Measurements from ENCODE around the gene CSF2RB. TPM values are rescaled to one million over a fixed set of nuclear protein-coding genes. Genes with fewer than 3 reads are reported as not detected.

The CSF2RB gene
- total RNA-seq, 4 donors from 2014 or later, result 5.7 to 14.3 (median 10.8) TPM

GRCh38 chr22:36912694-36913426, 568 bp upstream of the CSF2RB start:
- no peaks in the 10 kb centered on the region for H3K27me3 ChIP-seq

GRCh38 chr22:36914390-36914752, 943 bp downstream of the CSF2RB start:
- TF ChIP-seq EP300 (IDR thresholded peaks at IDR 0.05) (no peak), CTCF (IDR thresholded peaks at IDR 0.05) (no peak)
- Histone ChIP-seq H3K4me1 (peaks cover 0 to 17% (median 6%) of the 10 kb centered on the region in 4 donors), H3K9me3 (peaks cover 0 to 11% (median 0%) of the 10 kb centered on the region in 4 donors), H3K27ac (no peak overlapping the region), H3K36me3 (no peaks in the 10 kb centered on the region), H3K27me3 (no peaks in the 10 kb centered on the region), H3K4me3 (peak overlapping the region in 2 of 4 donors; percentile 11 to 45)
- WGBS, 2 donors, result 91 to 100% methylated on average over 1 of the region's 1 CpG
- DNase-seq (ENCODE audit: low spot score in 2 of 2), result no peak

More at GRCh38 chr22:36912694-36913426, 568 bp upstream of the CSF2RB start:
- no peak for DNase-seq (ENCODE audit: low spot score in 2 of 2)
- no peak overlapping the region for H3K4me3 ChIP-seq
- no peaks in the 10 kb centered on the region for H3K9me3 ChIP-seq
- H3K36me3 ChIP-seq, result no peaks in the 10 kb centered on the region
- peaks cover 0 to 17% (median 6%) of the 10 kb centered on the region in 4 donors for H3K4me1 ChIP-seq
- H3K27ac ChIP-seq, result peak overlapping the region in 2 of 4 donors; percentile 54 to 65
- no peak for TF ChIP-seq CTCF (IDR thresholded peaks at IDR 0.05)
- no peak for TF ChIP-seq POLR2A (IDR thresholded peaks at IDR 0.05)
- TF ChIP-seq EP300 (IDR thresholded peaks at IDR 0.05), result no peak
- WGBS, 2 donors, result 73 to 79% methylated on average over 8 of the region's 8 CpGs

GRCh38 chr22:36916034-36916433, 2.6 kb downstream of the CSF2RB start:
- Histone ChIP-seq H3K27me3 (no peaks in the 10 kb centered on the region), H3K4me1 (peaks cover 0 to 17% (median 6%) of the 10 kb centered on the region in 4 donors), H3K9me3 (peaks cover 0 to 11% (median 0%) of the 10 kb centered on the region in 4 donors), H3K4me3 (no peak overlapping the region), H3K36me3 (no peaks in the 10 kb centered on the region), H3K27ac (no peak overlapping the region)
- DNase-seq (ENCODE audit: low spot score in 2 of 2), result no peak
- TF ChIP-seq CTCF (IDR thresholded peaks at IDR 0.05) (no peak), POLR2A (IDR thresholded peaks at IDR 0.05) (no peak), EP300 (IDR thresholded peaks at IDR 0.05) (no peak)

- no peak overlapping the region for H3K27ac ChIP-seq
- 74 to 90% methylated on average over 3 of the region's 3 CpGs for WGBS, 2 donors
- H3K9me3 ChIP-seq, result peaks cover 0 to 11% (median 0%) of the 10 kb centered on the region in 4 donors
- no peaks in the 10 kb centered on the region for H3K36me3 ChIP-seq
- TF ChIP-seq EP300 (IDR thresholded peaks at IDR 0.05) (no peak), POLR2A (IDR thresholded peaks at IDR 0.05) (no peak), CTCF (IDR thresholded peaks at IDR 0.05) (no peak)
- DNase-seq (ENCODE audit: low spot score in 2 of 2), result no peak
- no peak overlapping the region for H3K4me3 ChIP-seq
- H3K27me3 ChIP-seq, result peaks cover 0 to 1% of the 10 kb centered on the region in 2 donors
- H3K4me1 ChIP-seq, result peaks cover 0 to 3% (median 0%) of the 10 kb centered on the region in 4 donors
Measured at GRCh38 chr22:36918586-36919284, 5.3 kb downstream of the CSF2RB start.

Measured in tibial nerve (tissue), 4 donors.